A549 (cell line): Measurements from ENCODE around the gene OPRL1.
"Not testable (repeated sequence)": the region's sequence is repeated elsewhere in the genome, so short reads cannot be mapped to it uniquely, and the experiment has no call there.

Source experiments
- KDM1A ChIP-seq: fragments of 200-600 bp; sonication (generic); IDR thresholded peaks from 2 replicates; pipeline ENCODE4 v1.6.1; 2016; ENCODE audit warnings: low read depth, mild to moderate bottlenecking
- ZFP36 ChIP-seq: fragments of 450-650 bp; IDR thresholded peaks from 2 replicates; pipeline ENCODE4 v1.6.1; 2014; ENCODE audit warnings: borderline replicate concordance; ENCODE audit not compliant: partially characterized antibody
- ZNF302 ChIP-seq: fragments of 250-450 bp; sonication (Bioruptor Pico); IDR thresholded peaks from 2 replicates; pipeline ENCODE4 v1.9.0; 2021; ENCODE audit warnings: inconsistent platforms, mild to moderate bottlenecking, moderate library complexity
- ZSCAN20 ChIP-seq: fragments of 250-450 bp; sonication (Bioruptor Pico); IDR thresholded peaks from 2 replicates; pipeline ENCODE4 v1.8.0; 2022; ENCODE audit warnings: mild to moderate bottlenecking, moderate library complexity
- TF ChIP-seq, protein P1 (sequence below): fragments of >200 bp; sonication (Bioruptor Twin); formaldehyde crosslinking; IDR thresholded peaks from 3 replicates; pipeline ENCODE4 v1.5.1; 2016

DNA sequence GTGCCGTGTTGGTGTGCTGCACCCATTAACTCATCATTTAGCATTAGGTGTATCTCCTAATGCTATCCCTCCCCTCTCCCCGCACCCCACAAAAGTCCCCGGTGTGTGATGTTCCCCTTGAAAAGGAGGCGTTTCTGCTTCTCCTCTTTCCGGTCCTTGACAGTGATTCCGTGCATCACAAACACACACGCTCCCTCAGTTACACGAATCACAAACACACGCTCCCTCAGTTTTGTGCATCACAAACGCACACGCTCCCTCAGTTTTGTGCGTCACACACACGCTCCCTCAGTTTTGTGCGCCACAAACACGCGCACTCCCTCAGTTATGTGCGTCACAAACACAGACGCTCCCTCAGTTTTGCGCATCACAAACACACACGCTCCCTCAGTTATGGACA lies 54.9 kb downstream of the OPRL1 start:
- TF ChIP-seq ZFP36; ZSCAN20 (CRISPR knock-in tag); KDM1A; ZNF302 (CRISPR knock-in tag): not testable (repeated sequence)
- TF ChIP-seq, protein P1, sequence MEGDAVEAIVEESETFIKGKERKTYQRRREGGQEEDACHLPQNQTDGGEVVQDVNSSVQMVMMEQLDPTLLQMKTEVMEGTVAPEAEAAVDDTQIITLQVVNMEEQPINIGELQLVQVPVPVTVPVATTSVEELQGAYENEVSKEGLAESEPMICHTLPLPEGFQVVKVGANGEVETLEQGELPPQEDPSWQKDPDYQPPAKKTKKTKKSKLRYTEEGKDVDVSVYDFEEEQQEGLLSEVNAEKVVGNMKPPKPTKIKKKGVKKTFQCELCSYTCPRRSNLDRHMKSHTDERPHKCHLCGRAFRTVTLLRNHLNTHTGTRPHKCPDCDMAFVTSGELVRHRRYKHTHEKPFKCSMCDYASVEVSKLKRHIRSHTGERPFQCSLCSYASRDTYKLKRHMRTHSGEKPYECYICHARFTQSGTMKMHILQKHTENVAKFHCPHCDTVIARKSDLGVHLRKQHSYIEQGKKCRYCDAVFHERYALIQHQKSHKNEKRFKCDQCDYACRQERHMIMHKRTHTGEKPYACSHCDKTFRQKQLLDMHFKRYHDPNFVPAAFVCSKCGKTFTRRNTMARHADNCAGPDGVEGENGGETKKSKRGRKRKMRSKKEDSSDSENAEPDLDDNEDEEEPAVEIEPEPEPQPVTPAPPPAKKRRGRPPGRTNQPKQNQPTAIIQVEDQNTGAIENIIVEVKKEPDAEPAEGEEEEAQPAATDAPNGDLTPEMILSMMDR = not testable (repeated sequence)
